ENCODE measurements around the gene SCUBE1.

SCUBE1 gene

GRCh38 chr22:43150731-43151206 lies 192.4 kb downstream of the SCUBE1 start:
- TF ChIP-seq CTCF (conservative IDR thresholded peaks at IDR 0.05; ENCODE audit: low read length) (no peak), EZH2phosphoT487 (IDR thresholded peaks at IDR 0.05; ENCODE audit: borderline replicate concordance) (no peak)
- Histone ChIP-seq H3K4me3 (ENCODE audit: low read length, poor library complexity, severe bottlenecking) (peak overlapping the region; percentile 93), H3K9me3 (ENCODE audit: insufficient read depth, low read depth, low read length) (no peaks in the 10 kb centered on the region), H3K27me3 (ENCODE audit: insufficient read depth, low read length, poor library complexity, severe bottlenecking) (no peaks in the 10 kb centered on the region), H3F3A (ENCODE audit: low read depth) (no peaks in the 10 kb centered on the region), H4K20me1 (ENCODE audit: insufficient read depth, low read length, poor library complexity, severe bottlenecking) (no peaks in the 10 kb centered on the region), H2AFZ (ENCODE audit: low read length) (peak overlapping the region; percentile 82; the same call in 1 of the 2 replicates), H3K9me2 (replicated peaks; ENCODE audit: low read depth, low read length) (no peaks in the 10 kb centered on the region), H3K9ac (ENCODE audit: low read depth, low read length, poor library complexity, severe bottlenecking) (peak overlapping the region; percentile 90), H3K4me2 (ENCODE audit: low read depth, low read length, poor library complexity, severe bottlenecking) (peak overlapping the region; percentile 92), H3K36me3 (ENCODE audit: insufficient read depth, low read length) (no peaks in the 10 kb centered on the region), H3K79me2 (ENCODE audit: insufficient read depth, low read length) (peaks cover 26% of the 10 kb centered on the region), H3K4me1 (ENCODE audit: insufficient read depth, low read length, poor library complexity, severe bottlenecking) (peaks cover 40% of the 10 kb centered on the region)

- H3K4me1 ChIP-seq (ENCODE audit: insufficient read depth, low read length, poor library complexity, severe bottlenecking), result peaks cover 36% of the 10 kb centered on the region
- H3K4me2 ChIP-seq (ENCODE audit: low read depth, low read length, poor library complexity, severe bottlenecking), result peak overlapping the region; percentile 62
- H3K9ac ChIP-seq (ENCODE audit: low read depth, low read length, poor library complexity, severe bottlenecking), result peak overlapping the region; percentile 63
- H4K20me1 ChIP-seq (ENCODE audit: insufficient read depth, low read length, poor library complexity, severe bottlenecking), result no peaks in the 10 kb centered on the region
- peak overlapping the region; percentile 17 for H3K4me3 ChIP-seq (ENCODE audit: low read length, poor library complexity, severe bottlenecking)
- H2AFZ ChIP-seq (ENCODE audit: low read length), result peak overlapping the region; percentile 87
- H3K27me3 ChIP-seq (ENCODE audit: insufficient read depth, low read length, poor library complexity, severe bottlenecking), result no peaks in the 10 kb centered on the region
- H3K36me3 ChIP-seq (ENCODE audit: insufficient read depth, low read length), result no peaks in the 10 kb centered on the region
- no peaks in the 10 kb centered on the region for H3K9me3 ChIP-seq (ENCODE audit: insufficient read depth, low read depth, low read length)
- no peaks in the 10 kb centered on the region for H3K9me2 ChIP-seq (replicated peaks; ENCODE audit: low read depth, low read length)
- H3F3A ChIP-seq (ENCODE audit: low read depth), result no peaks in the 10 kb centered on the region
- peaks cover 17% of the 10 kb centered on the region for H3K79me2 ChIP-seq (ENCODE audit: insufficient read depth, low read length)
- TF ChIP-seq EZH2phosphoT487 (IDR thresholded peaks at IDR 0.05; ENCODE audit: borderline replicate concordance), result no peak
Measured at GRCh38 chr22:43148581-43148980, 194.6 kb downstream of the SCUBE1 start.

- no peaks in the 10 kb centered on the region for H3F3A ChIP-seq (ENCODE audit: low read depth)
- TF ChIP-seq EZH2phosphoT487 (IDR thresholded peaks at IDR 0.05; ENCODE audit: borderline replicate concordance), result no peak
- no peak for TF ChIP-seq CTCF (conservative IDR thresholded peaks at IDR 0.05; ENCODE audit: low read length)
- no peaks in the 10 kb centered on the region for H3K9me3 ChIP-seq (ENCODE audit: insufficient read depth, low read depth, low read length)
- H3K9me2 ChIP-seq (replicated peaks; ENCODE audit: low read depth, low read length), result no peaks in the 10 kb centered on the region
- no peaks in the 10 kb centered on the region for H3K36me3 ChIP-seq (ENCODE audit: insufficient read depth, low read length)
- H3K9ac ChIP-seq (ENCODE audit: low read depth, low read length, poor library complexity, severe bottlenecking), result peak overlapping the region; percentile 43
- no peak overlapping the region; the same call in 1 of the 2 replicates for H2AFZ ChIP-seq (ENCODE audit: low read length)
- no peaks in the 10 kb centered on the region for H4K20me1 ChIP-seq (ENCODE audit: insufficient read depth, low read length, poor library complexity, severe bottlenecking)
- H3K4me2 ChIP-seq (ENCODE audit: low read depth, low read length, poor library complexity, severe bottlenecking), result peak overlapping the region; percentile 20
- peaks cover 33% of the 10 kb centered on the region for H3K4me1 ChIP-seq (ENCODE audit: insufficient read depth, low read length, poor library complexity, severe bottlenecking)
- H3K79me2 ChIP-seq (ENCODE audit: insufficient read depth, low read length), result peaks cover 16% of the 10 kb centered on the region
- H3K27me3 ChIP-seq (ENCODE audit: insufficient read depth, low read length, poor library complexity, severe bottlenecking), result no peaks in the 10 kb centered on the region
- no peak overlapping the region for H3K4me3 ChIP-seq (ENCODE audit: low read length, poor library complexity, severe bottlenecking)
Measured at GRCh38 chr22:43147821-43148220, 195.4 kb downstream of the SCUBE1 start.

All from Loucy (cell line).